GDM1 (cell line): Measurements from ENCODE around the gene TM9SF1.
"Not testable (repeated sequence)": the region's sequence is repeated elsewhere in the genome, so short reads cannot be mapped to it uniquely, and the experiment has no call there.

ENCODE experiments used
- DNase-seq: peaks from one replicate; lab custom pipeline; 2025; lab: John Stamatoyannopoulos, UW

The TM9SF1 gene

DNA sequence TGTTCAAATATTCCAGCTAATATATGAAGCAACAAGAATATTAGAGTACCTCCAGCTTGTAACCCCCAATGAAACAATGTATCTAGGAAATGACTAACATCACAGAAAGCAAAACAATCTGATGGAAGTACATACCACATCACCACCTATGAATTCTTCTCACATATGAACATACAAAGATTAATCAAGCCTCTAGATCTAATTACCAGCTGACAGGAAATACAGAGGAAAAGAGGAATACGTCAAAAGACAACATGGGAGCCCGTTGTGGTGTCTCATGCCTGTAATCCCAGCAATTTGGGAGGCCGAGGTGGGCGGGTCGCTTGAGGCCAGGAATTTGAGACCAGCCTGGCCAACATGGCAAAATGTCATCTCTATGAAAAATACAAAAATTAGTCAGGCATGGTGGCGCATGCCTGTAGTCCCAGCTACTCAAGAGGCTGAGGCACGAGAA, 29.4 kb upstream of the TM9SF1 start:
- DNase-seq, result no peak

DNA sequence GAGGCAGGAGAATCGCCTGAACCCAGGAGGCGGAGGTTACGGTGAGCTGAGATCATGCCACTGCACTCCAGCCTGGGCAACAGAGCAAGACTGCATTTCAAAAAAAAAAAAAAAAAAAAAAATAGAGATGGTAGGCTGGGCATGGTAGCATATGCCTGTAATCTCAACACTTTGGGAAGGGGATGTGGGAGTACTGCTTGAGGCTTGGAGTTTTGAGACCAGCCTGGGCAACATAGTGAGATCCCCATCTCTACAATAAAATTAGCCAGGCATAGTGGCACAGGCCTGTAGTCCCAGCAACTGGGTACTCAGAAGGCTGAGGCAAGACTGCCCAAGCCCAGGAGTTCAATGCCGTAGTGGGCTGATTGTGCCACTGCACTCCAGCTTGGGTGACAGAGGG, 27.7 kb upstream of the TM9SF1 start:
- DNase-seq, result not testable (repeated sequence)

DNA sequence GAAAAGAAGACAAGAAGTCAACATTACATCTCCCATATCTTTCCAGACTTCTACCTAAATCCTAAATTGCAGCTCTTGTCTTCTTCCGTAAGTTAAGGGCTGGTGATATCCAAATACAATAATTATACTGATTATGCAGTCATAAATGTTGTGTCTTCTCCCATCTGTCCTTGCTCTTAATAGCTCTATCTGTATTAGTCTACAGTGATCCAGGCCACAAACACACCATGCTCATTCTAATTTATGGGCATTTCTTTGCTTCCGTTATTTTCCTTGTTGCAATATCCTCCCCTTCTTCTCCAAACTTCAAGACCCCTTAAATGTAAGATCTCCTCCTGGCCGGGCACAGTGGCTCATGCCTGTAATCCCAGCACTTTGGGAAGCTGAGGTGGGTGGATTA, 24.3 kb upstream of the TM9SF1 start:
- DNase-seq, result no peak

DNA sequence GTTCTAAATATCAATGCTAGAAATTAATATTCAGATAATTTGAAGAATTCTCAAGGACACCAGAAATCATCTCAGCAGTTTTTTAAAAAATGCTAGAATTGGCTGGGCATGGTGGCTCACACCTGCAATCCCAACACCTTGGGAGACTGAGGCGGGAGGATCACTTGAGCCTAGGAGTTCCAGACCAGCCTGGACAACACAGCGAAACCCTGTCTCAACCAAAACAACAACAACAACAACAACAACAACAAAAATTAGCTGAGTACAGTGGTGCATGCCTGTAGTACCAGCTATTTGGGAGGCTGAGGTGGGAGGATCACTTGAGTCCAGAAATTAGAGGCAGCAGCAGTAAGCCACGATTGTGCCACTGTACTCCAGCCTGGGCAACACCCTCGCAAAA, 23.8 kb upstream of the TM9SF1 start:
- no peak for DNase-seq

DNA sequence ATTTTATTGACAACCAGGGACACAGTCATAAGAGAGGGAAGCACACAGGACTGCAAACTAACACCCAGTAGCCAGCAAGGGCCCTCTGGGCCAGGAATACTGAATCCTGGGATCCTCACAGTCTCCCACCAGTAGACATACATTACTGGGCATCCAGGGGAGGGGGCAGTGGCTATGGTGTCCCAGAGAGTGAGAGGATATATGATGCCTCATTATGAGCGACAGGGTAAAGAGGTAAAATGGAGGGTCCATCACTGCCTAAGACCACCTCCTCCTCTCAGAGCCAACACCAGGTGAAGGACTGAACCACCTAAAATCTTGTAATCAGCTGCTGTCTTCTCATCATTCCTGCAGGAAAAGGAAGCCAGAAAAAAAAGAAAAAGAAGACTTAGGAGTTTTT, 21.6 kb upstream of the TM9SF1 start:
- not testable (repeated sequence) for DNase-seq

DNA sequence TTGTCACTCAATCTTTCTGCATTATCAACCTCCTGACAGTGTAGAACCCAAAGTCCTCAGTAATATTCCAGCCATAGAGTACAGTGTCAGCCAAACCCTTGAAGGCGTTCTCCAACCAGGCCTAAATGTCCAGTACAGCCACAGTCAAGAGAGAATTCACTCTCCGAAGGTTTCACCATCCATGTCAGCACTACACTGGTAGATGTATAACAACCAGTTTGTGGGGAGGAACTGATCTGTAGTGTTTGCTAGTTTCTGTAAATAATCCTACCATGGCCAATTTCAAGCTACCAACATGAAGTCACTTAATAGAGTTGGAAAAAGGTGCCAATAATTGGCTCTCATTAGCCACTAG, 21.1 kb upstream of the TM9SF1 start:
- no peak for DNase-seq

DNA sequence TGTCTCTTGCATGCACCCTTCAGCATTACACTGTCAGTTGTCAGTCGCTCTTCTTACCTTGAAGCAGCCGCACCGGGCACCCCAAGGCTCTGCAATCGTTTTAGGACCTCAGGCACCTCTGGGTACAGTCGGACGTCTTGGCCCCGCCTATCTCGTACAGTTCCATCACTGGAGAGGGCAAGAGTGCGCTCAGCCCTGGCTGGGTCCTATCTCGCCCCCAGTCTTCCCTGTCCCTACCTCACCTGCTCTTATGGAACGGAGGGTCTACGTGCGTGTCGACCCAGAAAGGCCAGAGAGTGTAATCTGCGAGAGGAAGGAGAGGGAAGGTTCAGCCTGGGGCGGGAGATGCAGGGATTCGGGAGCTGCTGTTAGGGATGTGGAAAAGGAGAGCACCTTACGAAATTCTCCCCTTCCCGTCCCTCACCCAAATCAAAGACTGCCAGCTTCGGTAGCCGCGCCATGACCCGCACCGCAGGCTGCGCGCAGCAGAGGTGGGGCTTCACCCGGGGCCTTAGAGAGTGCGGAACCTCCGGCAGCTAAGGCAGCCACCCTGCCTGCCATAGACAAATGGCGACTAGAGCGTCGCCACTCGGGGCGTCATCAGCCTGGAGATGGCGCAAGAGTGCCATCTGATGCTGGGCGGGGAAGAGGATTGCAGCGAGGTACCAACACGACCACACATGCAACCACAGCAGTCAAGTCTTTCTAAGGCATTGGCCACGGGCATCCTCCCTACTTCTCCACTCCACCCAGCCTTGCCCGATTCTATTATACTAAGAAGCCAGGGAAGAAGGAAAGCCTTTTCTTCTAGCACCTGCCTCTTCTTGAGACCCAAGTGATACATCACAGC, 20.5 kb upstream of the TM9SF1 start, which contains the start of gene MDP1:
Gene MDP1, minus strand, starts transcription at position 572 of the 850 bp plus-strand sequence. Its CDS starts 111 bp downstream, at position 461.
- peak; percentile 91 for DNase-seq

DNA sequence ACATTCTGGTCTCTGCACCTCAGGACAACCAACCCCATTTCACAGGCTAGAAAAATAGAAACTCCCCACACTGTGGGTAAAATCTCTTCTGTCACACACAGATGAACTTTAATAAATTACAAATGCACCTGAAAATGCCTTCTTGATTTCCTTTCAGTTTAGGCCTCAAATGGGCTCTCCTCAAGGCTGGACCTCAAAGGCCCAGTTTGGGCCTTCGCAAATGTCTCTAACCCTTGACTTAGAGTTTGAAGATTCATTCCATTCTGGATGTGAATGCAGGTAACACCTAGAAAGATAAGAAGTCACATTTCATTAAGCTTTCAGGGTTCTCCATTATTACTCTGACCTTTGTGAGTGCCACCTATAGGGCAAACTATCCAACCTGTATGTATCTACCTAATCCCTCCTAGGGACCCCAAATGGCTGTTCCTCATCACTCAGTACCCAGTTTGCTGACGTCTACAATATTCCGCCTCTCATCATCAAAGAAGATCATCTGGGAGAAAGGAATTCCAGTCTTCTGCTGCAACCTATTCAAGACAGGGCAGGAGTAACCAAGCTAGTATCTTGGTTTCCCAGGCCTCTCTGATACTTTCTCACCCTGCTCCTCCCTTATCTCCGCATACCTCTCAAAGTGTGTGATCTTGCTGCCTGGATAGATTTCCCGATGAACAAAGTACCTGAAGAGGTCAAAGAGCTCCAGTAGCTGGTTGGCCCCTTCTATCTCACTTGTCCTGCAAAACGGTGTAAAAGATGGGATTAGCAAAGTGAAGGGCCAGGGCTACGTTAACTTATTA, 18.8 kb upstream of the TM9SF1 start:
- no peak for DNase-seq

DNA sequence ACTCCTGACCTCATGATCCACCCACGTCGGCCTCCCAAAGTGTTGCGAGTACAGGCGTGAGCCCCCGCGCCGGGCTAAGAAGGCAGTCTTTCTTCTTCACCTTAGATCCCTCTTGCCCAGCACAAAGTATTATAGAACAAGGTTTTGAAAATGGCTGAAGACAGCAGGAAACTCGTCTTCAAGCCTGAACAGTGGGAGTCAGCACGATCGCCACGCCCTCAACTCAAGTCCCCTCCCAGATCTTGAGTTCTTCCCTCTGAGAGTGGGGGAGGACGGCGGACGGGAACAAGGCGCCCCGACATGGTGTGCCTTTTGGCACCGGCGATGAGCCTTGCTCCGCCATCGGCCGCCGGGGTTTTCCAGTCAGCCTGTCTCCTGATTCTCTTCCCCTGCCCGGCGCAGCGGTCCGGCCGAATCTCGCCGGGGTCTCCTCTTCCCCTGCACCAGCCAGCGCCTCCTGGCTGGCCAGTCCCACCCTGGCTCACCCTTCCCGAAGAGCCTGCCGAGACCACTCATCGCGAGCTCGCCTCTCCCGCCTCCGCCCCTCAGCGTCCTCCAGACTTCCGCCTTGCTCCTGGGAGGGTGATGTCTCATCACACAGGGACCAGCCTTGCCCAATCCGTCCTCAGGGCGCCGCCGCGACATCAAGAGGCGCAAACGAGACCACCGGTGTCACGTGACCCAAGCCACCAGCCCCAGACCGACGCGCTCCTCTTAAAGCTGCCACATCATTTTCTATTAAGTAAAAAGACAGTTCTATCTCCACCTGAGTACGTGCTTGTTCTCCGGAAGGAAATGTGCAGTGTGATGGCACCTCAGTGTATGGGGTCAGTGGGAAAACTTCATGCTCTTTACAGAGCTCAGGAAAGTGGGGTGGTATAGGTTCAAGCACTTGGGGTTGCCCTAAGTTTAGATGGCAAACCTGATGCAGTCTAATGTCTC, 18.0 kb upstream of the TM9SF1 start, which contains the start of gene CHMP4A:
Gene CHMP4A, minus strand, starts transcription at position 565 of the 942 bp plus-strand sequence. Its CDS starts 49 bp downstream, at position 516.
- peak; percentile 97 for DNase-seq

DNA sequence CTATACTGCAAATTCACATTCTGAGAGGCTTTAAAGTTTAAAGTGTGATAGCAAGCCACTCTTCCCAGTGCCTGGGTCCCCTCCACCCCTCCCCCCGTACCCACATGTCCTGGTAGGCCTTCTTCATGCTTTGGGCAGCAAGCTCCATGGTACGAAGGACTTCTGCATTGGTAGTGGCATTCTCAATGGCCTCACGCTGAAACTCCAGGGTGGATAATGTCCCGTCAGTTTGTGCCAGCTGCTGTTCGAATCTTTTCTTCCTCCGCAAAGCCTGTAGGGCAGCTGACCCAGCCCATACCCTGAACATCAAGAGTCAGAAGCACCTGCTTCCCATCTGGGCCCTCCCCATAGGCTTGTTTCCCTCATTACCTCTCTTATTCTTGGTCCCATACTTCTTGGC, 16.1 kb upstream of the TM9SF1 start:
- DNase-seq, result no peak

DNA sequence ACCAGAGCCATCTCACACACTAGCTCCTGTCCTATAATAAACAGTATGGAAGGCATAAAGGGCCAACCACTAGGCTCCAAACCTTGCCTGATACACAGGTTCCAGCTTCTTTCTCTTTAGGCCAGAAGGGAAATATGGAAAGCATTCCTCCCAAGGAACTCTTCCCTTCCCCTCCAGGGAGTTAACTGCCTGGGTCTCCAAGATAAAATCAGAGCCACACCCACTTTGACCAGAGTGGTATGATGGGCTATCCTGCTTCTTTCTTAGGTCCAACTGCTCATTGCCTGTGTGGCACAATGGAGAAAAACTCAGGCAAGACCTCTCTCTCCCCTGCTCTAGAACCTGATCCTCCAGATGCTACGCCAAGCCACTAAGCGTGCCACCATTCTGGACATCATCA, 12.4 kb upstream of the TM9SF1 start:
- DNase-seq, result no peak

DNA sequence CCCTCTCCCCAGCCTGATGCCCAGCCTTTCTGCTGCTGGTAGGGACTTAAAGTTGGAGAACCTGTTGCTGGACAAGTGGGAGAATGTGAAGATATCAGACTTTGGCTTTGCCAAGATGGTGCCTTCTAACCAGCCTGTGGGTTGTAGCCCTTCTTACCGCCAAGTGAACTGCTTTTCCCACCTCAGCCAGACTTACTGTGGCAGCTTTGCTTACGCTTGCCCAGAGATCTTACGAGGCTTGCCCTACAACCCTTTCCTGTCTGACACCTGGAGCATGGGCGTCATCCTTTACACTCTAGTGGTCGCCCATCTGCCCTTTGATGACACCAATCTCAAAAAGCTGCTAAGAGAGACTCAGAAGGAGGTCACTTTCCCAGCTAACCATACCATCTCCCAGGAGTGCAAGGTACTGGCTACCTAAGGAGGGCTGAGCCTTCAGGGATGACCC, 11.9 kb upstream of the TM9SF1 start:
- DNase-seq, result no peak

DNA sequence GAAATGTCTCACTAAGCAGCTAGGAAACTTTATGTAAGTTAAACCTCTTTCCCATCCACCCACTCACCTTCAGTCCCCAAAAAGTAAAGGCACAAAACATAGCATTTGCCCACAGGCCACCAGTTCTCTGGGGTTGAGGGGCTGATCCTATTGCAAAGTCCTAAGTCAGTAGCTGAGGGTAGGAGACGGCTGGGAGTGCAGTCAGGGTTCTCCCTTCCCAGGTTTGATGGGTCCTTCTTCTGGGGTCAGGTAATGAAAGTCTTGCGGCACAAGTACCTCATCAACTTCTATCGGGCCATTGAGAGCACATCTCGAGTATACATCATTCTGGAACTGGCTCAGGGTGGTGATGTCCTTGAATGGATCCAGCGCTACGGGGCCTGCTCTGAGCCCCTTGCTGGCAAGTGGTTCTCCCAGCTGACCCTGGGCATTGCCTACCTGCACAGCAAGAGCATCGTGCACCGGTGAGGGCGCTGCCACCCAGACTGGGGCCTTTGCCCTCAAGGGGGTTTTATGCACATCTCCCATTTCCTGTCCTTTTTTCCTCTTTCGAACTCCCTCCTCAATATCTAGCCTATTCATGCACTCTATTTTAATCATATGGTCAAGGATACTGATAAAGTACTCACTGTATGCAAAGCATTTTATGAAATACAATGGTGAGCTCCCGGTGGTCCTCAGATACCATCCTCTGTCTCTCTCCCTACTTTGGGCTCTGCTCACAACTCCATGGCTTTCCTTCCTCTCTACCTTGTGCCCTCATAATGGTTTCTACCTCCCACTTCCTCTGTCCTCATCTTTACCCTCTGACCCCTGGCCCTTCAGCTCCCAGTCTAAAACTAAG, 11.2 kb upstream of the TM9SF1 start:
- no peak for DNase-seq

DNA sequence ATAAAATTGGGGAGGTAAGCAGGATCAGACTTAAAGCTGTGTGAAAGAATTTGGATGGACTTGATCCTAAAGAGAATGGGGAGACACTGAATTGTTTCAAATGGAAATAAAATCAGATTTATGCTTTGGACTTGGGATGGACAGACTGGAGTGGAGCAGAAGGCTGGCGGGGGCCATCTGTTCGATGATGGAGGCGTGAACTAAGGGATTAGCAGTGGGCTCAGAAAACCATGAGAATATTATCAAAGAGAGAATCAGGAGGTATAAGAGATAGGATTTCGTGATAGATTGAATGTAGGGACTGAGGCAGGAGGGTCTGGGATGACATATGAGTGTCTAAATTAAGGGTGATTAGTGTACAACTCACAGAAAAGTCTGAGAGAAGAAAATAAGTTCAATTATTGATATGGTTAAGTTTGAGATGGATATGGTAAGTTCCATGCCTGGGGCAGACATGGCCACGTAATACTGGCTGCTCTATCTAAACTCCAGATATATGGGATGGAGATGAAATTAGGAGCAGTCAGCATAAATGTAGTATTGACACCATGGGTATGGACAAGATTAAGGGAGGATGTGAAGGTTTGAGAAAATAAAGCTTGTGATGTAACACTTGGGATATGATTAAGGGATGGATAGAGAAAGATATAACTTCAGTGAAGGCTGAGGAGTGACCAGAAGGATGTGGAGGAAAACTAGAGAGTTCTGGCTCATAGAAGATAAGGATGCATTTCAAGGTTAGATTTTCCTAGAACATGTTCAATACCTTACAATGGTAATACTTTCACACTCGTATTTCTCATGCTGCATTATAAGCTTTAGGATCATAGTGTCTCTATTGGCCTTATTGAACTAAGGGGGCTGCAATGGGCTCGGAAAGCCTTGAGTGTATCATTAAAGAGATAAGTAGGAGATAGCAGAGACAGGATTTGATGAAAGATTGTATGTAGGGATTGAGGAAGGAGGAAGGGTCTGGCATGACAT, 9.2 kb upstream of the TM9SF1 start:
- DNase-seq, result no peak

DNA sequence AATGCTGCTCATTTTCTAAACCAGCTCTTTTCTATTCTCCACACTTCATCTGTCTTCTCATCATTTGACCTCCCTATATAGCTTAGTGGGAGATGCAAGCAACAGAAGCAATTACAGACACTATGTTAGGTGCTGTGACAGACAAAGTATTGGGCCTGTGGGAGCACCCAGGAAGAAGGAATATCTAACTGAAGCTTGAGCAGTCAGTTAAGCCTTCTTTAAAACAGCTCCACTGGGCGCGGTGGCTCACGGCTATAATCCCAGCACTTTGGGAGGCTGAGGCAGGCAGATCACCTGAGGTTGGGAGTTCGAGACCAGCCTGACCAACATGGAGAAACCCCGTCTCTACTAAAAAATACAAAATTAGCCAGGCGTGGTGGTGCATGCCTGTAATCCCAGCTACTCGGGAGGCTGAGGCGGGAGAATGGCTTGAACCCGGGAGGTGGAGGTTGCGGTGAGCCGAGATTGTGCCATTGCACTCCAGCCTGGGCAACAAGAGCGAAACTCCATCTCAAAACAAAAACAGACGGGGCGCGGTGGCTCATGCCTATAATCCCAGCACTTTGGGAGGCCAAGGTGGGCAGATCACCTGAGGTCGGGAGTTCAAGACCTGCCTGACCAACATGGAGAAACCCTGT, 8.1 kb upstream of the TM9SF1 start:
- DNase-seq, result not testable (repeated sequence)

DNA sequence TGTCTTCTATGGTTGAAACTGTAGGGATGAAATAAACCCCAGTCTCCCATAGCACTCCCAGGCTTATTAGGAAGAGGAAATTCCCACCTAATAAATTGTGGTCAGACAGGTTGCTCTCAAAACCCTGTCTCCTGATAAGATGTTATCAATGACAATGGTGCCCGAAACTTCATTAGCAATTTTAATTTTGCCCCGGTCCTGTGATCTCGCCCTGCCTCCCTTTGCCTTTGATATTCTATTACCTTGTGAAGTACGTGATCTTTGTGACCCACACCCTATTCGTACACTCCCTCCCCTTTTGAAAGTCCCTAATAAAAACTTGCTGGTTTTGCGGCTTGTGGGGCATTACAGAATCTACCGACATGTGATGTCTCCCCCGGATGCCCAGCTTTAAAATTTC, 7.3 kb upstream of the TM9SF1 start:
- not testable (repeated sequence) for DNase-seq

DNA sequence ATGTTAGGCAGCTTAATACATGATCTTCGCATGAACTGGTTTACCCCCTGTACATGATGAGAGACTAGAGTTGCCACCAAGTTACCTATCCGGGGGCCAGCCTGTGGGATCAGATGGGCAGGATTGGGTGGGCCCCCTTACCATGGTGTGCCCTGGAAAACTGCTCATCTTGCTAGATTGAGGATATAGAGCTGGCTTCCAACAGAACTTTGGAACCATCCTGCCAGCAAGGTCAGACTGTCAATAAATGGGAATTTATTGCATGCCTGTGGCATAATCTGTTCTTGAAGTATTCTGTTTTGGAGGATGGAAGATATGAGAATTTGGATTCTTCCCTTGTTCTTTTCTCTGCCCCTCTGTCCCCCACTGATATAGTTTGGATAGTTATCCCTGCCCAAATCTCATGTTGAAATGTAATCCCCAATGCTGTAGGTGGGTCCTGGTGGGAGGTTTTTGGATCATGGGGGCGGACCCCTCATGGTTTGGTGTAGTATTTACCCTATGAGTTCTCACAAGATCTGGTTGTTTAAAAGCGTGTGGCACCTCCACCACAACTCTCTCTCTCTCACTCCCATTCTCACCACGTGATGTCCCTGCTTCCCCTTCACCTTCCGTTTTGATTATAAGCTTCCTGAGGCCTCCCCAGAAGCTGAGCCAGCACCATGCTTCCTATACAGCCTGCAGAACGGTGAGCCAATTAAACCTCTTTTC, 3.7 kb upstream of the TM9SF1 start:
- no peak for DNase-seq

DNA sequence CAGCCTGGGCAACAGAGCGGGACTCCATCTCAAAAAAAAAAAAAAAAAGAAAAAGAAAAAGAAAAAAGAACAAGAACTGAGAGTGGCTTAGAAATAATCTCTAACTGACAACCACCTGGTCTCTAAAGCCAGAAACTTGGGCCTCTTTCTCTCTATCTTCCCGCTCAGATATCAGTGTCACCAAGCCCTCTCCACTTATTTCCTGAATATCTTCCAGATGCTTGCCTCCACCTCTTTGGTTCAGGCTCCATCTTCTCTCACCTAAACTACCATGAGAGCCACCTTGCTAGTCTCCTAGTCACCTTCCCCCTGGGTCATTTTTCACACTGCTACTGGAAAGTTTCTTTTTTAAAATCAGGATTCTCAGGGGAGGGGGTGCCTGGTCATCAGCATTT, 1.8 kb upstream of the TM9SF1 start:
- no peak for DNase-seq
